Measurements from ENCODE around the gene FDXACB1.

DNA sequence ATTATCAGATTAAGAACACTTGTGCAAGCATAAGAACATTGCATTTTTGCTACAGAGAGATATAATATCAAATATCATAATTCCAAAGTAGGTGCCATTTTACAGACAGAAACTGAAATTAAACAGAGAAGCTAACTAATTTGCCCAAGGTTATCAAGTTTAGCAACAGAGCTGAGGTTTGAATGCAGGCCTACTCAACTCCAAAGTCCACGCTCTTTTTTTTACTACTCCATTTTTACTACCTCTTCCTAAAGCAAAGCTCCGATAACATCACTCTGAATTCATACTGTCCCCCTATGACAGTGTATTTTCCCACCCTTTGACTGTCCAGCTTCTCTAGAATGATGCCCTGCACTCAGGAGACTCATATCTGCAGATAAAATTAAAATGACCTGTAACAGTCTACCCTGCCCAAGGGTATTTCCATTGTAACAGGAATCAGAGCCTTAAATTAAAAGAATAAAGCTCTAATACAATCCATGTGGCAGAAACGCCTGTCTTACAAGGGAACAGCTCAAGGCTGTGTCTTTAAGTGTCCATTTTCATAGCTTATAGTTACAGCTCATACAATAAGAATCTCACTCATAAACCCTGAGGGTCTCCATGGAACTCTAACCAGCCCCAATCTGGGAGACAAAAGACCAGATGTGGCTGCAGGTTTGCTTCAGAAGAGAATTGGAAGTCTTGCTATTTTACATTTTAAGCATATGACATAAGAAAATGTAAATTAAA lies 44.4 kb downstream of the FDXACB1 start:
- TF ChIP-seq POLR2A (IDR thresholded peaks at IDR 0.05; ENCODE audit: extremely low read depth, insufficient read length) (no peak), MYC (IDR thresholded peaks at IDR 0.05; ENCODE audit: low read depth, low read length) (no peak)
- TF ChIP-seq, protein P1, sequence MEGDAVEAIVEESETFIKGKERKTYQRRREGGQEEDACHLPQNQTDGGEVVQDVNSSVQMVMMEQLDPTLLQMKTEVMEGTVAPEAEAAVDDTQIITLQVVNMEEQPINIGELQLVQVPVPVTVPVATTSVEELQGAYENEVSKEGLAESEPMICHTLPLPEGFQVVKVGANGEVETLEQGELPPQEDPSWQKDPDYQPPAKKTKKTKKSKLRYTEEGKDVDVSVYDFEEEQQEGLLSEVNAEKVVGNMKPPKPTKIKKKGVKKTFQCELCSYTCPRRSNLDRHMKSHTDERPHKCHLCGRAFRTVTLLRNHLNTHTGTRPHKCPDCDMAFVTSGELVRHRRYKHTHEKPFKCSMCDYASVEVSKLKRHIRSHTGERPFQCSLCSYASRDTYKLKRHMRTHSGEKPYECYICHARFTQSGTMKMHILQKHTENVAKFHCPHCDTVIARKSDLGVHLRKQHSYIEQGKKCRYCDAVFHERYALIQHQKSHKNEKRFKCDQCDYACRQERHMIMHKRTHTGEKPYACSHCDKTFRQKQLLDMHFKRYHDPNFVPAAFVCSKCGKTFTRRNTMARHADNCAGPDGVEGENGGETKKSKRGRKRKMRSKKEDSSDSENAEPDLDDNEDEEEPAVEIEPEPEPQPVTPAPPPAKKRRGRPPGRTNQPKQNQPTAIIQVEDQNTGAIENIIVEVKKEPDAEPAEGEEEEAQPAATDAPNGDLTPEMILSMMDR (IDR thresholded peaks at IDR 0.05; ENCODE audit: low read depth, low read length) = no peak
- TF ChIP-seq, protein P2, sequence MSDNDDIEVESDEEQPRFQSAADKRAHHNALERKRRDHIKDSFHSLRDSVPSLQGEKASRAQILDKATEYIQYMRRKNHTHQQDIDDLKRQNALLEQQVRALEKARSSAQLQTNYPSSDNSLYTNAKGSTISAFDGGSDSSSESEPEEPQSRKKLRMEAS (IDR thresholded peaks at IDR 0.05; ENCODE audit: low read depth, low read length) = no peak

Data from NB4 (cell line).